Memory B cell (primary cell): ENCODE results near the gene CTDSP1.
A peak's percentile ranks its signal among the peaks of the same experiment; 100 is the strongest.

Experiments
- ATAC-seq: fragments of 150-1000 bp; cut with Tn5 transposase; 2 replicates; pipeline ENCODE4 v1.10.0; 2021; ENCODE audit warnings: low read depth, mild to moderate bottlenecking, moderate library complexity
- DNase-seq, 2 donors: peaks; one replicate each; pipeline ENCODE4 v3.0.0; 2022; ENCODE audit warnings: low spot score in 2 of 2
- H3K27ac Mint-ChIP-seq: one replicate; pipeline ENCODE4 v1.8.0; 2022; ENCODE audit warnings: mild to moderate bottlenecking, moderate library complexity, mixed read lengths
- H3K27me3 Mint-ChIP-seq: one replicate; pipeline ENCODE4 v1.8.0; 2022; ENCODE audit warnings: mixed read lengths
- H3K36me3 Mint-ChIP-seq: one replicate; pipeline ENCODE4 v1.8.0; 2022; ENCODE audit warnings: mild to moderate bottlenecking, mixed read lengths
- H3K4me1 Mint-ChIP-seq: one replicate; pipeline ENCODE4 v1.8.0; 2022; ENCODE audit warnings: mixed read lengths
- H3K4me3 Mint-ChIP-seq: one replicate; pipeline ENCODE4 v1.8.0; 2022; ENCODE audit warnings: mild to moderate bottlenecking, moderate library complexity, mixed read lengths
- H3K9me3 Mint-ChIP-seq: one replicate; pipeline ENCODE4 v1.8.0; 2022; ENCODE audit warnings: mixed read lengths

CTDSP1 gene

GRCh38 chr2:218400930-218401881 is 1.5 kb downstream of the CTDSP1 start:
- Mint-ChIP-seq H3K4me3 (peak overlapping the region; percentile 95), H3K9me3 (no peaks in the 10 kb centered on the region), H3K27ac (no peak overlapping the region), H3K27me3 (no peaks in the 10 kb centered on the region), H3K36me3 (peaks cover 19% of the 10 kb centered on the region), H3K4me1 (peaks cover 34% of the 10 kb centered on the region)
- ATAC-seq, result no peak
- no peak for DNase-seq

- ATAC-seq, result no peak
- peaks cover 19% of the 10 kb centered on the region for H3K36me3 Mint-ChIP-seq
- H3K4me3 Mint-ChIP-seq, result peak overlapping the region; percentile 95
- no peaks in the 10 kb centered on the region for H3K9me3 Mint-ChIP-seq
- no peak overlapping the region for H3K27ac Mint-ChIP-seq
- H3K27me3 Mint-ChIP-seq, result no peaks in the 10 kb centered on the region
- H3K4me1 Mint-ChIP-seq, result peaks cover 31% of the 10 kb centered on the region
- no peak for DNase-seq
Measured at GRCh38 chr2:218401890-218402289, 2.2 kb downstream of the CTDSP1 start.

GRCh38 chr2:218402491-218402901 is 2.8 kb downstream of the CTDSP1 start:
- H3K27ac Mint-ChIP-seq, result no peak overlapping the region
- H3K9me3 Mint-ChIP-seq, result no peaks in the 10 kb centered on the region
- H3K36me3 Mint-ChIP-seq, result peaks cover 19% of the 10 kb centered on the region
- peaks cover 34% of the 10 kb centered on the region for H3K4me1 Mint-ChIP-seq
- no peaks in the 10 kb centered on the region for H3K27me3 Mint-ChIP-seq
- DNase-seq (no peak), ATAC-seq (no peak)
- H3K4me3 Mint-ChIP-seq, result no peak overlapping the region

- ATAC-seq, result no peak
- H3K36me3 Mint-ChIP-seq, result peaks cover 19% of the 10 kb centered on the region
Measured at GRCh38 chr2:218402911-218403411, 3.3 kb downstream of the CTDSP1 start.

GRCh38 chr2:218403810-218404209 is 4.1 kb downstream of the CTDSP1 start:
- peaks cover 19% of the 10 kb centered on the region for H3K36me3 Mint-ChIP-seq
- no peak for ATAC-seq
- H3K4me1 Mint-ChIP-seq, result peaks cover 28% of the 10 kb centered on the region
- no peak for DNase-seq
- no peak overlapping the region for H3K4me3 Mint-ChIP-seq
- H3K9me3 Mint-ChIP-seq, result no peaks in the 10 kb centered on the region
- no peak overlapping the region for H3K27ac Mint-ChIP-seq
- H3K27me3 Mint-ChIP-seq, result no peaks in the 10 kb centered on the region

More at GRCh38 chr2:218402911-218403411, 3.3 kb downstream of the CTDSP1 start:
- H3K27me3 Mint-ChIP-seq, result no peaks in the 10 kb centered on the region
- no peak overlapping the region for H3K4me3 Mint-ChIP-seq
- H3K27ac Mint-ChIP-seq, result peak overlapping the region; percentile 31
- DNase-seq, result no peak
- H3K9me3 Mint-ChIP-seq, result no peaks in the 10 kb centered on the region
- H3K4me1 Mint-ChIP-seq, result peaks cover 29% of the 10 kb centered on the region

GRCh38 chr2:218404351-218405085 is 4.8 kb downstream of the CTDSP1 start:
- H3K4me3 Mint-ChIP-seq, result no peak overlapping the region
- DNase-seq (no peak), ATAC-seq (no peak)
- H3K36me3 Mint-ChIP-seq, result peaks cover 19% of the 10 kb centered on the region
- no peaks in the 10 kb centered on the region for H3K27me3 Mint-ChIP-seq
- no peak overlapping the region for H3K27ac Mint-ChIP-seq
- H3K4me1 Mint-ChIP-seq, result peaks cover 28% of the 10 kb centered on the region
- H3K9me3 Mint-ChIP-seq, result no peaks in the 10 kb centered on the region

GRCh38 chr2:218405086-218405745 is 5.5 kb downstream of the CTDSP1 start:
- H3K4me1 Mint-ChIP-seq, result peaks cover 28% of the 10 kb centered on the region
- no peaks in the 10 kb centered on the region for H3K27me3 Mint-ChIP-seq
- peaks cover 19% of the 10 kb centered on the region for H3K36me3 Mint-ChIP-seq
- DNase-seq (no peak), ATAC-seq (no peak)
- no peaks in the 10 kb centered on the region for H3K9me3 Mint-ChIP-seq
- H3K4me3 Mint-ChIP-seq, result peak overlapping the region; percentile 82
- peak overlapping the region; percentile 87 for H3K27ac Mint-ChIP-seq

- ATAC-seq (peak; percentile 8), DNase-seq (no peak)
- peak overlapping the region; percentile 87 for H3K27ac Mint-ChIP-seq
- no peaks in the 10 kb centered on the region for H3K27me3 Mint-ChIP-seq
- H3K36me3 Mint-ChIP-seq, result peaks cover 19% of the 10 kb centered on the region
- H3K4me3 Mint-ChIP-seq, result peak overlapping the region; percentile 82
- peaks cover 28% of the 10 kb centered on the region for H3K4me1 Mint-ChIP-seq
- no peaks in the 10 kb centered on the region for H3K9me3 Mint-ChIP-seq
Measured at GRCh38 chr2:218405746-218406208, 6.1 kb downstream of the CTDSP1 start.

GRCh38 chr2:218406209-218406948 is 6.7 kb downstream of the CTDSP1 start:
- peaks cover 28% of the 10 kb centered on the region for H3K4me1 Mint-ChIP-seq
- H3K36me3 Mint-ChIP-seq, result peaks cover 19% of the 10 kb centered on the region
- H3K9me3 Mint-ChIP-seq, result no peaks in the 10 kb centered on the region

GRCh38 chr2:218406949-218407618 is 7.4 kb downstream of the CTDSP1 start:
- Mint-ChIP-seq H3K27me3 (no peaks in the 10 kb centered on the region), H3K4me1 (peaks cover 28% of the 10 kb centered on the region), H3K36me3 (peaks cover 19% of the 10 kb centered on the region), H3K27ac (peak overlapping the region; percentile 64), H3K4me3 (peak overlapping the region; percentile 79), H3K9me3 (no peaks in the 10 kb centered on the region)
- no peak for ATAC-seq
- DNase-seq, result no peak

More at GRCh38 chr2:218406209-218406948, 6.7 kb downstream of the CTDSP1 start:
- ATAC-seq, result peak; percentile 78
- Mint-ChIP-seq H3K27ac (peak overlapping the region; percentile 87), H3K4me3 (peak overlapping the region; percentile 82), H3K27me3 (no peaks in the 10 kb centered on the region)
- DNase-seq, result peak; percentile 77 to 81

- Mint-ChIP-seq H3K27me3 (no peaks in the 10 kb centered on the region), H3K4me3 (no peak overlapping the region), H3K4me1 (peaks cover 28% of the 10 kb centered on the region), H3K9me3 (no peaks in the 10 kb centered on the region), H3K36me3 (peaks cover 16% of the 10 kb centered on the region), H3K27ac (no peak overlapping the region)
- ATAC-seq (no peak), DNase-seq (no peak)
Measured at GRCh38 chr2:218407717-218408116, 8.0 kb downstream of the CTDSP1 start.

GRCh38 chr2:218418321-218418716 is 18.7 kb downstream of the CTDSP1 start:
- Mint-ChIP-seq H3K4me3 (no peak overlapping the region), H3K9me3 (no peaks in the 10 kb centered on the region), H3K4me1 (no peaks in the 10 kb centered on the region), H3K27ac (no peak overlapping the region), H3K36me3 (no peaks in the 10 kb centered on the region), H3K27me3 (peaks cover 3% of the 10 kb centered on the region)
- ATAC-seq, result no peak
- DNase-seq, result no peak
